Measurements from ENCODE around the gene HGF. TPM values are rescaled to one million over a fixed set of nuclear protein-coding genes. Genes with fewer than 3 reads are reported as not detected.

Gene HGF
- total and polyA plus RNA-seq, 2 of the 8 experiments (the other 6 are each of a cell fraction or from before 2014, with no cell fraction given): 0.05 to 0.60 TPM

- no peak overlapping the region for H2BK15ac ChIP-seq (ENCODE audit: low read length)
- whole genome bisulfite sequencing, 2 experiments (ENCODE audit: extremely low coverage in 1 of 2, insufficient coverage in 1 of 2, insufficient read length in 1 of 2, insufficient replicate concordance in 2 of 2, low coverage in 1 of 2, low lambda C conversion rate in 2 of 2, missing lambda C conversion rate in 1 of 2): 73% methylated on average over 3 of the region's 3 CpGs; no CpG with 5 or more reads in 1 of the 2 experiments
- no peak overlapping the region for H2AFZ ChIP-seq (ENCODE audit: low read length)
- H3K27me3 ChIP-seq (replicated peaks in 1 of 4; ENCODE audit: control insufficient read depth in 3 of 4, extremely low read depth in 1 of 4, insufficient read depth in 3 of 4, low read length in 3 of 4): no peaks in the 10 kb centered on the region
- no peak overlapping the region for H3K56ac ChIP-seq (replicated peaks; ENCODE audit: insufficient read length, low read depth, low read length)
- DNase-seq (ENCODE audit: low read depth in 1 of 2, low spot score in 2 of 2): no peak
- H3K14ac ChIP-seq (ENCODE audit: insufficient read length): no peak overlapping the region
- no peak overlapping the region for H3K18ac ChIP-seq (ENCODE audit: extremely low read depth, low read length)
- no peak overlapping the region for H2BK120ac ChIP-seq (replicated peaks; ENCODE audit: low read depth, low read length)
- POLR2A ChIA-PET (ENCODE audit: partially characterized antibody): no interaction called here
- H4K8ac ChIP-seq (ENCODE audit: extremely low read depth, insufficient read depth, low read length): no peak overlapping the region
- no peak overlapping the region for H3K9ac ChIP-seq (replicated peaks in 1 of 4; ENCODE audit: extremely low read depth in 1 of 4, low read depth in 3 of 4, low read length in 3 of 4)
- H3K4ac ChIP-seq (replicated peaks; ENCODE audit: insufficient read length, low read depth, low read length): no peak overlapping the region
- FAIRE-seq: no peak
- no peak overlapping the region for H3K27ac ChIP-seq (ENCODE audit: low read depth, low read length)
- no peaks in the 10 kb centered on the region for H4K20me1 ChIP-seq (replicated peaks in 1 of 2; ENCODE audit: control insufficient read depth in 1 of 2, insufficient read depth in 2 of 2, low read length in 2 of 2)
- no peaks in the 10 kb centered on the region for H3K4me1 ChIP-seq (replicated peaks in 1 of 4; ENCODE audit: control insufficient read depth in 3 of 4, insufficient read depth in 4 of 4, low read length in 3 of 4)
- no peak overlapping the region for H4K5ac ChIP-seq (ENCODE audit: insufficient read length, low read depth, low read length)
- H3K79me1 ChIP-seq (ENCODE audit: low read depth, low read length): no peaks in the 10 kb centered on the region
- no peak overlapping the region for H3K4me2 ChIP-seq (ENCODE audit: insufficient read depth in 1 of 2, low read depth in 2 of 2, low read length in 2 of 2)
- H3K79me2 ChIP-seq (ENCODE audit: control insufficient read depth in 1 of 2, insufficient read depth in 2 of 2, low read length in 2 of 2): no peaks in the 10 kb centered on the region
- H2BK20ac ChIP-seq (ENCODE audit: low read length): no peak overlapping the region
- no peaks in the 10 kb centered on the region for H3K23me2 ChIP-seq (ENCODE audit: low read depth, low read length)
- H3K36me3 ChIP-seq (ENCODE audit: control insufficient read depth in 2 of 4, insufficient read depth in 4 of 4, low read length in 3 of 4): no peaks in the 10 kb centered on the region
- no peak overlapping the region for H2BK12ac ChIP-seq (ENCODE audit: low read depth, low read length)
- no peak overlapping the region for H2AK5ac ChIP-seq (ENCODE audit: low read depth, low read length)
- H3K9me3 ChIP-seq (ENCODE audit: insufficient read depth in 2 of 2, low read depth in 1 of 2, low read length in 1 of 2): no peaks in the 10 kb centered on the region
- H3K4me3 ChIP-seq (ENCODE audit: extremely low read depth in 1 of 4, insufficient read depth in 2 of 4, low read depth in 3 of 4, low read length in 4 of 4): no peak overlapping the region
- H3K23ac ChIP-seq (ENCODE audit: insufficient read length): no peak overlapping the region
- CTCF ChIA-PET (ENCODE audit: partially characterized antibody): interaction anchor here (1.3 to 1.4 kb wide), 2 partner anchors 11 to 16 kb away, joined by 3 to 4 read pairs; no protein-coding TSS in a partner anchor
- H4K91ac ChIP-seq (replicated peaks; ENCODE audit: insufficient read length, low read length): no peak overlapping the region
- H2BK5ac ChIP-seq (ENCODE audit: low read depth, low read length): no peak overlapping the region
- TF ChIP-seq SIX5 (IDR thresholded peaks at IDR 0.05; ENCODE audit: low read depth, low read length): no peak
- no peak for TF ChIP-seq KDM4A (IDR thresholded peaks at IDR 0.05; ENCODE audit: low read depth, low read length, severe bottlenecking)
- no peak for TF ChIP-seq CTCF (IDR thresholded peaks at IDR 0.05; ENCODE audit: control extremely low read depth in 1 of 3, insufficient read depth in 1 of 3, low read depth in 1 of 3, low read length in 3 of 3)
- no peak for TF ChIP-seq SUZ12 (IDR thresholded peaks at IDR 0.05; ENCODE audit: low read length)
- TF ChIP-seq SRF (IDR thresholded peaks at IDR 0.05; ENCODE audit: low read depth, low read length): no peak
- no peak for TF ChIP-seq ZNF274 (IDR thresholded peaks at IDR 0.05; ENCODE audit: borderline replicate concordance, extremely low read depth, low read length)
- no peak for TF ChIP-seq HDAC6 (IDR thresholded peaks at IDR 0.05; ENCODE audit: low read depth, low read length)
- no peak for TF ChIP-seq KDM5A (IDR thresholded peaks at IDR 0.05; ENCODE audit: low read length)
- no peak for TF ChIP-seq RAD21 (IDR thresholded peaks at IDR 0.05 in 1 of 2, conservative IDR thresholded peaks at IDR 0.05 in 1 of 2; ENCODE audit: low read depth in 2 of 2, low read length in 2 of 2)
- TF ChIP-seq SIRT6 (IDR thresholded peaks at IDR 0.05; ENCODE audit: low read length): no peak
- TF ChIP-seq GABPA (IDR thresholded peaks at IDR 0.05; ENCODE audit: borderline replicate concordance, insufficient read depth, low read length): no peak
- TF ChIP-seq POLR2AphosphoS5 (IDR thresholded peaks at IDR 0.05; ENCODE audit: low read depth, low read length): no peak
- TF ChIP-seq TAF1 (IDR thresholded peaks at IDR 0.05; ENCODE audit: low read depth, low read length): no peak
Measured at GRCh38 chr7:81704595-81704994, 65.3 kb downstream of the HGF start.
